HCT116 (cell line): ENCODE measurements around the gene PTGR3.

ENCODE experiments used
- RAD21 ChIP-seq: IDR thresholded peaks from 2 replicates; pipeline ENCODE4 v1.6.1; 2012; ENCODE audit warnings: low read depth, mild to moderate bottlenecking
- TF ChIP-seq, protein P1 (sequence below), 3 experiments: fragments of 200-600 bp in 1 of 3; sonication (generic) in 1 of 3; IDR thresholded peaks in 2 of 3; conservative IDR thresholded peaks in 1 of 3; 2 replicates each; pipeline ENCODE4 v1.5.1; 2012 to 2017; ENCODE audit warnings: low read depth in 2 of 3, low read length in 2 of 3, antibody characterized with exemption in 1 of 3, borderline replicate concordance in 1 of 3, control low read depth in 1 of 3, mild to moderate bottlenecking in 1 of 3, mixed read lengths in 1 of 3, mixed run types in 1 of 3, moderate library complexity in 1 of 3; ENCODE audit not compliant: insufficient read depth in 1 of 3

DNA sequence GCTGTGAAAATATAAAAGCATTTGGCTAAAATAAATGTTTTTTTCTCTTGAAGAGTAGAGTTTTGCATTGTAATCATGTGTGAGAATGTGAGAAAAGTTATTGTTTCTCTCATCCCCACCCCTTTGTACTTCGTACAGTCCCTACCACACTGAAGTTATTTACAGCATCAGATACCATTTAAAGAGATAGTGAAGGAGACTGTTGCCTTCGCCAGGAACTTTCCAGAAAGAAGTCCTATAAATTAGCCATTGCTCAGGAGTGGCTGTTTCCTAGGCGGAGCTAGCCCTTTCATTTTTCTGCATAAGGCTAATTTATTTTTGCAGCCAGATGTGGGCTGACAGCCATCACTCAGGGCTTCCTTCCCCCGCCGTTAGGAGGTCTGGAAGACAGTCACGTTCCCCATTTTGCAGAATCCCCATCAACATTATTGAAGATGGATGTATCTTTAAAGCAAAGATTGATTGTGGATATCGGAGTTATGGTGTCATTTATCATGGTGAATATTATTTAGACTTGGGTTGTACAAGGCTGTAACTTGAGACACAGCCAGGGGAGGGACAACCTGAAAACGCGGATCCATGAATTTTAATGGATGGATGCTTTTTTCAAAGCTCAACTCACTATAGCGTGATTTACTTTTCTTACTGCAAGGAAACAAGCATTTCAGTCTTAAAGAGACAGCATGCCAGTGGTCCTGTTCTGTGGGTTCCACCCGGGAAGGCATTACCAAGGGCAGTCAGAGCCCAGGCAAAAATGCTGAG, 18.8 kb upstream of the PTGR3 start:
- TF ChIP-seq, protein P1, sequence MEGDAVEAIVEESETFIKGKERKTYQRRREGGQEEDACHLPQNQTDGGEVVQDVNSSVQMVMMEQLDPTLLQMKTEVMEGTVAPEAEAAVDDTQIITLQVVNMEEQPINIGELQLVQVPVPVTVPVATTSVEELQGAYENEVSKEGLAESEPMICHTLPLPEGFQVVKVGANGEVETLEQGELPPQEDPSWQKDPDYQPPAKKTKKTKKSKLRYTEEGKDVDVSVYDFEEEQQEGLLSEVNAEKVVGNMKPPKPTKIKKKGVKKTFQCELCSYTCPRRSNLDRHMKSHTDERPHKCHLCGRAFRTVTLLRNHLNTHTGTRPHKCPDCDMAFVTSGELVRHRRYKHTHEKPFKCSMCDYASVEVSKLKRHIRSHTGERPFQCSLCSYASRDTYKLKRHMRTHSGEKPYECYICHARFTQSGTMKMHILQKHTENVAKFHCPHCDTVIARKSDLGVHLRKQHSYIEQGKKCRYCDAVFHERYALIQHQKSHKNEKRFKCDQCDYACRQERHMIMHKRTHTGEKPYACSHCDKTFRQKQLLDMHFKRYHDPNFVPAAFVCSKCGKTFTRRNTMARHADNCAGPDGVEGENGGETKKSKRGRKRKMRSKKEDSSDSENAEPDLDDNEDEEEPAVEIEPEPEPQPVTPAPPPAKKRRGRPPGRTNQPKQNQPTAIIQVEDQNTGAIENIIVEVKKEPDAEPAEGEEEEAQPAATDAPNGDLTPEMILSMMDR (IDR thresholded peaks at IDR 0.05 in 2 of 3, conservative IDR thresholded peaks at IDR 0.05 in 1 of 3; ENCODE audit: borderline replicate concordance in 1 of 3, insufficient read depth in 1 of 3, low read depth in 2 of 3, low read length in 2 of 3) = no peak
- no peak for TF ChIP-seq RAD21
